MV-4-11 (cell line): ENCODE results near the gene SCUBE3.
A peak's percentile ranks its signal among the peaks of the same experiment; 100 is the strongest.

Experiments used
- DNase-seq: peaks from one replicate; lab custom pipeline; 2025; lab: John Stamatoyannopoulos, UW

SCUBE3 gene

DNA sequence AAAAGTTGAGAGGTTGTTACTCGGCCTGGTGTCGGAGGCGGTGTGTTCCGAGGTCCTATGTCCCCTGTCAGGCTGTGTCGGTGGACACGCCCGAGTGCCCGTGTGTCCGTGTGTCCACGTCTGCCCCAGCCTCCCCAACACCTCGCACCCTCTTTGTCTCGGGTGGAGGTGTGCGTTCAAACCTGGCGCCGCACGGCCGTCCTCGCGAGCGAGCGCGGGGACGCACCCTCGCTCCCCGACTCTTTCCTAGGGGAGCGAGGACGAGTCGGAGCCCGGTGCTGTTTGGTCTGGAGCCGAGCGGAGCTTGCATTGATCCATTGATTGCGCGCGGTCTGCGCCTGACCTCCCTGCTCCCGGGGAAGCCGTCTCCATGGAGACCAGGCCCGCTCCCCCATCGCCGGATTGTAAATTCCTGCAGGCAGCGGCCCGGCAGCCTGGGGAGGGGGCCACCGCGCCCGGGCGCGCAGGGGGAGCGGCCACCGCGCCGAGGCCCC lies 411 bp upstream of the SCUBE3 start:
- DNase-seq = no peak

DNA sequence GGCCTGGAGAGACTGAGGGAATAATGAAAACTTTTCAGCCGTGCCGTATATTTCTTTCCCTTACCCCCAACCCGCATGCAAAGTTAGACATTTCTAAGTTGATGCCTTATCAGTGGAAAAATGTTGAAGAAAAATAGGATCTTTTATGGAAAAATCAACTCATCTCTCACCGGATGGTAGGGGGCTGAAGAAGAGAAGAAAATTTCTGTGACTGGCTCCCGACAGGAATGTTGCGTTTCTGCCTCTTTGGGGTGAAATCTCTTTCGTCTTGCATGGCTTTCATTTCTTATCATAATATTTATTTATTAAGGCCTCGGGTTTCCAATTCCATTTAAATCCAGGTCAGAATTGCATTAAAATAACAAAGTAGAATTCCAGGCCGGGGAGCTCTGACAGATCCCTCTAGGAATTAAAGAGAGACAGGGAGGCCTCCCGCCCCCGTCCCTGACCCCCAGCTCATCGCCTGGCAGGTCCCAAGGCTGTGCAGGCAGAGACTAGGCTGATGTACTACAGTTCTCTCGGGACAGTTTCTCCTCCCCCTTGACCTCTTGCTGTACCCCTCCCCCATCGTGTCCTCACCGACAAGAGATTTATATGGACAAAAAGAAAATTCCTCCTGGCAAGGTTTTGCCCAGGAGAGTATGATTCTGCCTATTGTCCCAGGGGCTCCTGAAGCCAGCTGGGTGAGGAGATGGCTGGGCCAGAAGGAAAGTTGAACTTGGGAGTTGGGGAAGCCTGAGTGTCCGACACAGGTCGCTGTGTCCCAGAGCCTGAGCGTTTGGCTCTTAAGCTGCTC lies 1.3 kb downstream of the SCUBE3 start:
- DNase-seq = no peak

DNA sequence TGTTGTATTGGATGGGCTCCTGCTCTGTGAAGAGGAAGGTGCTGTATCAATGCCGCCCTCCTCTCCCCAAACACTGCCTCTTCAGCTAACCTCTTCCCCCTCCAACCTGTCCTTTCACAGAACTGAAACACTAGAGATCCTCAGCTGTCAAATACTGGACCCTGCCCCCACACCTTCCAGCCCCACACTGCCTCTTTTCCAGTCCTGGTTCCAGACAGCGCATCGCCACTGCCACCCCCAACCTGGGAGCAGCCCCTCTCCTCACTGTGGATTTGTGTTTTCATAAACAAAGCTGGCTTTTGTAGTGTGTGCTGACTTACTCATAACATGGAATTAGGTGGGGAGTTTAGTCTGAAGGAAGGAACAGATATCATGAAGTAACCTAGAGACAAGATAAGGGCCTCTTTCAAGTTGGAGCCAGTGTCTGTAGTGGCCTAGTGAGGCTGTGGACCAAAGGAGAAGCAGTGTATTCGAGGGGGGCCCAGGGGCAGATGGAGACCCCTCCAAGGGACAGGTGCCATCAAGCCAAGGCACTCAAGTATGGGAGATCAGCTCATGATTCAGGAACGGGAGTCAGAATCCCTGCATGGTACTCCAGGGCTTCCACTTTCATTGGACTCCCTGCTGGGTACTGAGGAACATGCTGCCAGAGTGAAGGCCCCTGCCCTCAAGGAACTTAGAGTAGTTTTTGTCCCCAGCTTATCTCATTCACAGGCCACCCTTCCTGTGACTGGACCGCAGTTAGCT lies 2.1 kb downstream of the SCUBE3 start:
- no peak for DNase-seq

DNA sequence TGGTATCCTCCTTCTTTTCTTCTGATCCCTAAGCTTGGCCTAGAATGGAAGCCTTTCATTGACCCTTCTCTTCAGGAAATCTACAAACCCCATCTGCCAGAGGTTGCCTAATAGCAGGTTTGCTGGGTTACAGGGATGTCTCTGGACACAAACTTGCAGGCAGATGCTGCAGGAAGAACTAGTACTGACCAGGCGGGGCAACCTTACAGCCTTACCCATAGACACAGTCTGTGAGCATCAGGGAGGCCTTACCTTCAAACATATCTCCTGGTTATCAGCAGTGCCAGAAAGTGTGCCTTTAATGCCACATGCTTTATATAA lies 2.6 kb downstream of the SCUBE3 start:
- DNase-seq = no peak

DNA sequence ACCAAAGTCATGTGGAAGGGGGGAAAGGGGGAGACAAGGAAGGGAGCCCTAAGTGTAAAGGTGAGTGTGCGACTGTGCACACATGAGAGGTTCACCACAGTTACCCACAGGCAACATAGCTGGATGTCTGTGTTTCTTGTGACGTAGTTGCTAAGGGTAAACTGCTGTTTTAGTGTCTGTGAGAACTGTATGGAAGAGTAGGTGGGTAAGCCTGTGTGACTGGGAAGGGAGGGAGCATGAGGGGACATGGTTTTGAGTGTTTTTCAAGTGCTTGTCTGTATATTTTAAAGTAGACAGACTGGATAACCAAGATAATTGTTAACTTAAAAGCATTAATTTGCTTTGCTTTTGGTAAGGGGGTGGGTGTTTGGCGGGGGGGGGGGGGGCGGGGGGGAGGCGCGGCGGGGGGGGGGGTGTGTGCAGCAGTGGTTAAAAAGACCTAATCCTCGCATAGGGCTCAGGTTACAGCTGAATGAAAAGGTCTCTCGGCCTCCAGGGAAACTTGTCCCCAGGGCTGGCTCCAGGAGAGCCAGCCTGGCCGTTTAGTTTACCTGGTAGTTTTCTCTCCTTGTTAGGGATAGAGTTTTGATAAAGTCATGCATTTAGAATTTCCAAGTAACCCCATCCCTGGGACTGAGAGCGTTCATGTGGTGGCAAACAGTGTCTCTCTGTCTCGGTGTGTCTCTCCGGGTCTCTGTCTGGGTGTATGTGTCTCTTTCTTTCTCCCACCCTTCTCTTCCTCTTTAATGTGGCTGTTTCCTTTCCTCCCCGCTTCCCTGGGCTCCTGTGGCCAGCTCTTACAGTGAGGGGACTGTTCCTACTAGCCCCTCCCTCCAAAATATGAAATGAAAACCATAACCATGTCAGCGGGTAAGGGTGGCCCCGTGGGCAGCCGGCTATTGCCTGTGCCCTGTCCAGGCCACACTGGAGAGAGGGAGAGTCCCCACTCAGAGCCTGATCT lies 3.4 kb downstream of the SCUBE3 start:
- no peak for DNase-seq

DNA sequence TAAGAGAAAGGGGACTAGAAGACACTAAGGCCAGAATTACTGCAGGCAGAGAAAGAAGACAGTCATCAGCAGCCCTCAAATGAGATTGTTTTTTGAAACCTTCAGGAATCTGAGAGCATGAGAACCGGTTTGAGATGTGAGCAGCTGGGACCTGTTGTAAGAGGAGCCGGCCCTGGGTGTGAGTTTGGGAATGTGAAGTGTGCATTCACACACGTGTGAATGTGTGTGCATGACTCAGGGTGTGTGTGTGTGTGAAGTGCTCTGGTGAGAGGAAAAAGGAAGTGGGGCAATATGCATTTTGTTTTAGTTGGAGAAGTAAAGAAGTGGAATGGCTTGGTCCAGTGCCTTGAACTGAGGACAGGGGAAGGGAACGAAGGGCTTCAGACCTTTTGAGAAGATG lies 4.3 kb downstream of the SCUBE3 start:
- peak; percentile 62 for DNase-seq

DNA sequence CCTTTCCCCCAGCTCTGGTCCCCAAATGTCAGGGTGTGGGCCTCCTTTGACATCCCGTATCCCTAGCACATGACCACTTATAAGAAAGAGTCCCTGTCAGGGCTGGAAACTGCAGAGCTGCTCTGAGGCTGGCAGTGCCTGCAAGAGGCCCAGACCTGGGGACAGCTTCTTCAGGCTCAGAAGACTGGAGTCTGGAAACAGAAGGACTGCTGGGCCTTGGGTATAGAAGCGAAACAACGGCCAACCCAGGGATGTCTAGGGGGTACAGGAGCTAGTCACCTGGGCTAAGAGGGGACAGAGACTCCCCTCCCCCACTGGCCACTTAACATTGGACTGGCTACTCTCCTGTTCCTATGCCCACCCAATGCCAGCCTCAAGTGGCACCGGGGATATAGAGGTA lies 4.7 kb downstream of the SCUBE3 start:
- DNase-seq = no peak

DNA sequence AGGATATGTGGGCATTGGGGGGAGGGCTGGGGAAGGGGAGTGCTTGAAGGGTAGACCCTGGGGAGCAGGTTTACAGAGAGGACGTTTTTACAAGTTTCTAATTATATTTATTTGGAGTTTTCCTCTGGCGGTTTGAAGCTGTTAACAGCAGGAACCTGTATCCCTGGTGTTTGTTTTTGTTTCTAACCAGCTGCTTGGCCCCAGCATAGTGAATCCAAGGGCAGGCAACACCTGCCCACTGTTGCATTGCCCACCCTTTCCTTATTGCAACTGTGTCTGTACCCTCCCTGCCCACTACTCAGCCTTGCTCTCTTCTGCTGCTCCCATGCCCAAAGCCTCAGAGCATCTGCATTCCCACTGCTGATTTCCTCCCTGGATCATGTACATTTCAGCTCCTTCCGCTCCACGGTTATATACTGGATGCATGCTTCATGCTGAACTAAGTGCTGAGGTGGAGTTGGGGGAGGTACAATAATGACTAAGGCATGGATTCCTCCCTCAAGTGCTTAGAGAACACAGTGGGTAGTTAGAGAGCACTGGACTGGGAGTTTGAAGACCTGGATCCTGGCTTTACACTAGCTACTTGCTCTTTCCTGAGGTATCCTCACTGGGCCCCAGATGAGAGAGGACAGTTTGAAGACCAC lies 6.0 kb downstream of the SCUBE3 start:
- DNase-seq = no peak

DNA sequence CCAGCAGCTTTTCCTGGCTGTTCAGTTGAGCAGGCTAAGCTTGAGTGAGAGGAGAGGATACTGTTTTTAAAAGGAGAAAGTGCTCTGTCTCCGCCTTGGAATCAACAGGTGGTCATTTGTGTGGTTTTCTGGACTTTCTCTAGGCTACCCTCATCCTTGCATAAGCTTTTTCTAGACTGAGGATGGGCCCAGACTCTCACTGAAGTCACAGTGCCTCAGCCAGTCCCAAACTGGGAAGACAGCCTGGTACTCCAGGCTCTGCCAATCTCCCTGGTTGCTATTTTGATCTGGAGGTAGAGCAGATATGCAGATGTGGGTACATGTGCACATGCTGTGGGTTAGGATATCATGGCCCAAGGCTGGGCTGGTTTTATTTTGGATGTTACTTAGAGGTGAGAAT lies 7.0 kb downstream of the SCUBE3 start:
- DNase-seq = no peak

DNA sequence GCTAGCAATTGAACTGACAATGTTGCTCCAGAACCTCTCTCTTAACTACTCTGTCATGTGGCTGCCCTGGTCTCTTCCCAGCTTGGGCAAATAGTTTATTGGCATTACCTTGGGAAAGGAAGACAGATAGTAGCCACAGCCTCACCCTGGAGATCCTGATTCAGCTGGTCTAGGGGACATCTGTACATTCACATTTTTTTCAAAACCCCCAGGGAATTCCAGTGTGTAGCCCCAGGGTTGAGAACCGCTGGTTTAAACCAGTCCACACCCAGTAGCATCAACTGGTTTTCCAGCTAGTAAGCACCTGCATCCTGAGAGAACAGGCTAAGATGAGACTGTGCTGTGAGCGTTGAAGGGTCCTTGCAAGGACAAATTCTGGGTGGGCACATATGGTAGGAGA lies 9.6 kb downstream of the SCUBE3 start:
- DNase-seq = no peak

DNA sequence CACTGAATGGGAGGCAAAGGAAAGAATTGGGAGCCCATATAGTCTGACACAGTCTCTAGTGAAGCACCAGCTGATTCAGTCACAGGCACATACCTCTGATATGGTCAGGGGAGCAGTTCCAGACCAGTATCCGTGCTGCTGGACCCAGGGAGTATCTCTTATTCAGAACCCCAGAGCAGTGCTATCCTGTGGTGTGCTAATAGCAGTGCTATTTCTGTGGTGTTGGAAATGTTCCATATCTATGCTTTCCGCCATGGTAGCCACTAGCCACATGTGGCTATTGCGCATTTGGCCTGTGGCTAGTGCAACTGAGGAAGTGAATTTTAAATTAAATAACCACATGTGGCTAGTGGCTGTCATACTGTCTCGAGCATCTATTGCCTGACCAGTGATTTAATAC lies 11.0 kb downstream of the SCUBE3 start:
- peak; percentile 90 for DNase-seq

DNA sequence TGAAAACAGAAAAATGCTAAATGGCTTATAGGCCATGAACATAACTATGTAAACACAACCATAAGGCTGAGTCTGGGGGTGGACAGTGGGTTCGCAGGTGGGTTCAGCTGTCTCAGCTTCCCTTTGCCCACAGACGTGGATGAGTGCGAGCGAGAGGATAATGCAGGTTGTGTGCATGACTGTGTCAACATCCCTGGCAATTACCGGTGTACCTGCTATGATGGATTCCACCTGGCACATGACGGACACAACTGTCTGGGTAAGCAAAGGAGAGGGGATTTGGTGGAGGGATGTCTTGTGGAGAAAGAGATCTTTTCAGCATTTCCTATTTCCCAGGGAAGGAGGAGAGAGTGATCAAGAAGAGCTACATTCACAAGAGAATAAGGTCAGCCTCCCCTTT lies 14.7 kb downstream of the SCUBE3 start:
- no peak for DNase-seq

DNA sequence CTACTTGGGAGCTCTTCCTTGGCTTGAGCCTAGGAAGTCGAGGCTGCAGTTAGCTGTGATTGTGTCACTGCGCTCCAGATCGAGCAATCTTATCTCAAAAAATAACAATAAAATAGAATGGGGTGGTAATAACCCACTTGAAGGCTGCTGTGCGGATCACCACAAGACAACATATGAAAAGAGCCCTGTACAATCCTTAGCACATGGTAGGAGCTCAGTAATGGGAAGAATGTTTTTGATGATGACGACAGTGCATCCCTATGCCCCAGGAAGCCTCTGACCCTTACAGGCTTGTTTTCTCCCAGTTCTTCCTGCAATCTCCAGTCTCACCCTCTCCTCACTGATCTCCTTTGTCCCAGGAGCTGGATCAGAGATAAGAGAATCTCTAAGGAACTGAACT lies 15.5 kb downstream of the SCUBE3 start:
- no peak for DNase-seq

DNA sequence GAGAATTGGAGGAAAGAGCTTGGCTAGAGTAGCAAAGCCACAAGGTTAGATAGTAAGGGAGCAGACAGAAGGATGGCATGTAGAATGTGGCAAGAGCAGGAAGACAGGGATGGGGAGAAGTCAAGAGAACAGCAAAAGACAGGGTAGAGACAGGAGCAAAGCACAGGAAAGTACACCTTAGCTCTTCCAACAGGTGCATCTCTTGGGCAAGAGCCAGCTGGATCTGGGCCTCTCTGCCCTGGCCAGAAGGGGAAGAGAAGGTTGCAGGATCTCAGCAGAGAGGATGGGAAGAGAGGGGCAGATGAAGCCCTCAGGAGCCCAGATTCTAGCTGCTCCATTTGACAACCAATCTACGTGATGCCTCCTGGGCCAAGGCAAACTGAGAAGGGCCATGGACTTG lies 16.7 kb downstream of the SCUBE3 start:
- no peak for DNase-seq

DNA sequence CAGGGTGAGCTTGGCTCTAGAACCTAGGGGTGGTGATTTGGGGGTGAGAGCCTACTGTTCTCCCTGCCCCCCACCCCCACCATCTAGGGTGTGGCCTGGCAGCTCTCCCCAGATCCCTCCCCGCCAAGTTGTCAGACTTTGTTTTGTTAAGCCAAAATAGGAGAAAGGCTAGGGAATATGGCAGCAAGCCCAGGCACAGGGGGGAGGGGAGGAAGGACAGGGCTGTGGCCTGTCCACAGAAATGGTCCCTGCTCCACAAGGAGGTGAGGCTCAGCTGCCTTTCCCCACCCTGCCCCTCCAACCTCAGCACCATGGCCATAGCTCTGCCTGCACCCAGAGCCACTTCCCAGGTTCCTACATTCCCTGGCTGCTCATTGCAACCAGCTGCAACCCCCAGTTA lies 17.2 kb downstream of the SCUBE3 start:
- no peak for DNase-seq

DNA sequence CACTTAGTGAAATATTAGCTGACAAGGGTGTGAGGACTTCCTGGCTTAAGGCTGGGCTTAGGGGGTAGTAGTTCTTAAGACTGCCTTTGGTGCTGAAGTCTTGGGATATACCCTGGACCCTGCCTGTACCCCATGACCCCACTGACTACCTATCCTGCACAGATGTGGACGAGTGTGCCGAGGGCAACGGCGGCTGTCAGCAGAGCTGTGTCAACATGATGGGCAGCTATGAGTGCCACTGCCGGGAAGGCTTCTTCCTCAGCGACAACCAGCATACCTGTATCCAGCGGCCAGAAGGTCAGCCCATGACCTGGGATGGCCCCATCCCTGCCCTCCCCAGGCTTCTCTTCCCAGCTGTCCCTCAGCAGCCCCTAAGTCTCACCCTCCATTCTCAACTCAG lies 17.8 kb downstream of the SCUBE3 start:
- no peak for DNase-seq

DNA sequence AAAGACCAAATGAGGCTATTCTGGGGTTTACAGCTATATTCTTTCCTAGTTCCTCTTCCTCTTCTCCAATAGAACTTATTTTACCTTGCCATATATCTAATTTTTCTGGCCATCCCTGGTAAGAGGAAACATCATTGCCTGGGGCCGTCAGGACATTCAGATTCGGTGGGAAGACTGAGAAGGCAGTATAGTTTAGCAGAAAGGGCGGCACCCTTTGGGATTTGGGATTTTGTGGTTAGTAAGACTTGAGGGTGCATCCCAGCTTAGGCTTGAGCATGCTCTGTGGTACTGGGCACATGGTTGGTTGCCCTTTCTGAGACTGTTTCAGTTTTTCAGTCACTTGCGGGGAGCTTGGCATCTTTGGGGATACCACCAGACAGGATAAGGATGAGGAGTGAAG lies 21.1 kb downstream of the SCUBE3 start:
- no peak for DNase-seq

DNA sequence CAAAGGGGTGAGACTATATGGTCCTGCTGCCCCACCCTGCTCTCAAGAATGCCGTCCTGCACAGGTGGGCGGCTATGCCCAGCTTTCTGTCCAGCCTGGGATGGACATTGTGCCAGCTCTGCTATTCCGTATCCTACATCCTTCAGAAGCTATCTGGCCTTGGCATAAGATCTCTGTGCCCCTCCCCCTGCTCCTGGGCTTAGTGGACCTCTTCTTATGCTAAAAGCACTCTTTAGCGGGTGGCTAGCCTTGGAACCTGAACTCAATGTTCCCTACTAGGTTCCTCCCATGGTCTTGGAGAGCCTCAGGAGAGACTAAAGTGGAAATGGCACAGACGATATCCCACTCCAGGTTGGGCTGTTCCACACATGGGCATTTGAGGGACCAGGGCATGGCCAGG lies 22.5 kb downstream of the SCUBE3 start:
- DNase-seq = no peak

DNA sequence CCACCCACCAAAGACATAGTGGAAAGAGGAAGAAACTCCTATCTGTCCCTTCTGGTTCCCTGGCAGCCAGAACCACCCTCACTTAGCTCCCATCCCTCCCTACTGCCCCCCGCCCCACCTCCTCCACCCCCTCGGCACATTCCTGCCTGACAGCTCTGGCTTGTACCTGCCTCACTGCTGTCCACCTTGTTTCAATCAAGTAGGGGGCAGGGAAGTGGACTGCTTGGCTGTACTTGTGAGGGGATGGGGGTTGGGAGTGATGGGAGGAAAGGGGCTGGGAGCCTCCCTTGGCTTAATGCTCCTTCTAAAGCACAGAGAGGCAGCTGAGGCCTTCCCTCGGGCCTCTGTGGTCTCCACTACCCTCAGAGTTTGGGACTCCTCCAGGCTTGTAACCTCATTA lies 23.7 kb downstream of the SCUBE3 start:
- no peak for DNase-seq

DNA sequence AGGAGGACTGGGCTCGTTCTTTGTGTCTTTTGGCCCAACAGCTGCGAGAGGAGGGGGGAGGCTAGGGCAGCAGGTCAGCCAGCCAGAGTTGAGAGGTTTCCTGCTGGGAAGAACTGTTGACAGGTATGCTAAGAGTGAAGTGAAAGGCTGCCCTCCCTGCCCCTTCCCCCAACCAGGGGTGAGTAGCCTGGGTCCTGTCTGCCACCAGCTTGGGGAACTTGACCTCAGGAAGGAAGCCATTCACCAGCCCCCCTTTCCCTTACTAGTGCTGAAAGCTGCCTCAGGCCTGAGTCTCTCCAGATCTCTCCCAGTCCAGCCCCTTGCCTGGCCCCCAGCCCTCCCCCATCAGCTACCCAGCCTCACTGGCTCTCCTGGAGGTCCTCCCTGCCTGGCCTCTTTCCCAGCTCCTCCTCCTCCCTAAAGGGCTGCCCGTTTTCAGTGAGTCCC lies 25.1 kb downstream of the SCUBE3 start:
- DNase-seq = no peak

DNA sequence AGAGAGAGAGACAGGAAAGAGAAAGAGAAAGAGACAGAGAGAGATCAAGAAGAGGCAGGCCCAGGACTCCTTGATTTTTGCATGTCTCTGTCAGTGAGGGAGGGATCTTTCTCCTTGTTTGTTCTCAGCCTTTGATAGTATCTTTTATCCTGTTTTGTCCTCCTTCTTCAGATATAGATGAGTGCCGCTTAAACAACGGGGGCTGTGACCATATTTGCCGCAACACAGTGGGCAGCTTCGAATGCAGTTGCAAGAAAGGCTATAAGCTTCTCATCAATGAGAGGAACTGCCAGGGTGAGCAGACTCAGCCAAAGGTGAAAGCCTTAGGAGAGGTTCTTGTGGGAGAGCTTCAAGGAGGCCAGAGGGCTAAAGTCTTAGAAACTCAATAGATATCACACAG lies 25.8 kb downstream of the SCUBE3 start:
- no peak for DNase-seq
